ENCODE measurements around the gene GSS.

The GSS gene

GRCh38 chr20:34993941-34994508 lies 38.4 kb upstream of the GSS start:
- DNase-seq (ENCODE audit: low read depth in 1 of 2, low spot score in 1 of 2), result no peak

GRCh38 chr20:34992751-34993417 lies 37.3 kb upstream of the GSS start:
- no peak for DNase-seq (ENCODE audit: low read depth in 1 of 2, low spot score in 1 of 2)

GRCh38 chr20:34990661-34991214 lies 35.1 kb upstream of the GSS start:
- no peak for DNase-seq (ENCODE audit: low read depth in 1 of 2, low spot score in 1 of 2)

GRCh38 chr20:34990231-34990630 lies 34.6 kb upstream of the GSS start:
- no peak for DNase-seq (ENCODE audit: low read depth in 1 of 2, low spot score in 1 of 2)

GRCh38 chr20:34989670-34990069 lies 34.1 kb upstream of the GSS start:
- DNase-seq (ENCODE audit: low read depth in 1 of 2, low spot score in 1 of 2), result no peak

- no peak for DNase-seq (ENCODE audit: low read depth in 1 of 2, low spot score in 1 of 2)
Observed at GRCh38 chr20:34989118-34989517, 33.5 kb upstream of the GSS start.

GRCh38 chr20:34988191-34988540 lies 32.6 kb upstream of the GSS start:
- no peak for DNase-seq (ENCODE audit: low read depth in 1 of 2, low spot score in 1 of 2)

GRCh38 chr20:34987288-34988190 lies 31.9 kb upstream of the GSS start:
- DNase-seq (ENCODE audit: low read depth in 1 of 2, low spot score in 1 of 2), result no peak

GRCh38 chr20:34986311-34987287 lies 31.0 kb upstream of the GSS start:
- DNase-seq (ENCODE audit: low read depth in 1 of 2, low spot score in 1 of 2), result no peak

- no peak for DNase-seq (ENCODE audit: low read depth in 1 of 2, low spot score in 1 of 2)
Observed at GRCh38 chr20:34985461-34986310, 30.1 kb upstream of the GSS start.

GRCh38 chr20:34984756-34985261 lies 29.2 kb upstream of the GSS start:
- no peak for DNase-seq (ENCODE audit: low read depth in 1 of 2, low spot score in 1 of 2)

GRCh38 chr20:34983995-34984735 lies 28.6 kb upstream of the GSS start:
- no peak for DNase-seq (ENCODE audit: low read depth in 1 of 2, low spot score in 1 of 2)

- DNase-seq (ENCODE audit: low read depth in 1 of 2, low spot score in 1 of 2), result no peak
Observed at GRCh38 chr20:34983089-34983820, 27.6 kb upstream of the GSS start.

GRCh38 chr20:34982270-34983088 lies 26.9 kb upstream of the GSS start:
- DNase-seq (ENCODE audit: low read depth in 1 of 2, low spot score in 1 of 2), result no peak

- no peak for DNase-seq (ENCODE audit: low read depth in 1 of 2, low spot score in 1 of 2)
Observed at GRCh38 chr20:34980543-34981233, 25.1 kb upstream of the GSS start.

GRCh38 chr20:34979366-34980153 lies 24.0 kb upstream of the GSS start:
- DNase-seq (ENCODE audit: low read depth in 1 of 2, low spot score in 1 of 2), result no peak

Measured in activated CD4-positive, alpha-beta T cell treated with anti-CD3 and anti-CD28 coated beads, Interleukin-2, amount 50 U/mL, for 24 hours (primary cell).